ENCODE data around the gene GNB5. TPM values are rescaled to one million over a fixed set of nuclear protein-coding genes. Genes with fewer than 3 reads are reported as not detected.
A peak's percentile ranks its signal among the peaks of the same experiment; 100 is the strongest.

The GNB5 gene
- total RNA-seq, 1 donor = 25.3 TPM

DNA sequence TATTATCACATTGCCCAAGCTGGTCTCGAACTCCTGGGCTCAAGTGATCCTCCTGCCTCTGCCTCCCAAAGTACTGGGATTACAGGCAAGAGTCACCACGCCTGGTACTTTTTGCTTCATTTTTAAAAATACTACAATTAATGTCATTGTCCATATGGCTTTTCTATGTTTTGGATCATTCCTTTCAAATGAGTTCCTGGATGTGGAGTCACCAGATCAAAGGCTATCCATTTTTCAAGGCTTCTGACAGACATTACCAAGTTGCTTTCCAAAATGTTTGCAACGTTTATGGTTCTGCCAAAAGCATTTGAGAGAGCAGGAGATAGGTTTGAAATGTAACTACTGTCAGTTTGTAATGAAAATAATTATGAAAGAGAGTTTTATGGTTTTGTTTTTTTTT, 44.4 kb downstream of the GNB5 start:
- DNase-seq (ENCODE audit: low read depth in 2 of 3, low spot score in 2 of 3) = no peak

- DNase-seq (ENCODE audit: low read depth in 2 of 3, low spot score in 2 of 3) = no peak
Measured at GRCh38 chr15:52146261-52146660, 44.9 kb downstream of the GNB5 start.

DNA sequence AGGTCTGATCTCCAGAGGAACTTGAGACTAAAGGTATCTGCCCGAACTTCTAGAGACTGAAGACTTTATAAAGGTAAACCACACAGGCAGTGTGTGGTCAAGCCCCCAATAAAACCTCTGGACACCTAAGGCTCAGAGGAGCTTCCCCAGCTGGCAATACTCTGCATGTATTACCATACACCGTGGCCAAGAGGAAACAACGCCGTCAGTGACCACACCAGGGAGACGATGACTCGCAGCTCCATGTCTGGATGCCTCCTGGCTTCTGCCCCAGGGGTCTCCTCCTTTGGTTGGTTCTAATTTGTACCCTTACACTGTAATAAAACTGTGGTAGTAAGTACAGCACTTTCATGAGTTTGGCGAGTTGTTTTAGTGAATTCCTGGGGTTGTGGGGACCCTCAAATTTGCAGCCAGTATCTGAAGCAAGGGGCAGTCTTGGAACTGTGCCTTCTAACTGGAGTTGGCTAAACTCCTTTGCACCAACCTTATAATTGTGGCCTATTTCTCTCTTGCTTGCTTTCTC, 46.5 kb downstream of the GNB5 start:
- no peak for DNase-seq (ENCODE audit: low read depth in 2 of 3, low spot score in 2 of 3)

GRCh38 chr15:52143873-52144272, 47.3 kb downstream of the GNB5 start:
- DNase-seq (ENCODE audit: low read depth in 2 of 3, low spot score in 2 of 3) = no peak

GRCh38 chr15:52140646-52141045, 50.5 kb downstream of the GNB5 start:
- no peak for DNase-seq (ENCODE audit: low read depth in 2 of 3, low spot score in 2 of 3)

DNA sequence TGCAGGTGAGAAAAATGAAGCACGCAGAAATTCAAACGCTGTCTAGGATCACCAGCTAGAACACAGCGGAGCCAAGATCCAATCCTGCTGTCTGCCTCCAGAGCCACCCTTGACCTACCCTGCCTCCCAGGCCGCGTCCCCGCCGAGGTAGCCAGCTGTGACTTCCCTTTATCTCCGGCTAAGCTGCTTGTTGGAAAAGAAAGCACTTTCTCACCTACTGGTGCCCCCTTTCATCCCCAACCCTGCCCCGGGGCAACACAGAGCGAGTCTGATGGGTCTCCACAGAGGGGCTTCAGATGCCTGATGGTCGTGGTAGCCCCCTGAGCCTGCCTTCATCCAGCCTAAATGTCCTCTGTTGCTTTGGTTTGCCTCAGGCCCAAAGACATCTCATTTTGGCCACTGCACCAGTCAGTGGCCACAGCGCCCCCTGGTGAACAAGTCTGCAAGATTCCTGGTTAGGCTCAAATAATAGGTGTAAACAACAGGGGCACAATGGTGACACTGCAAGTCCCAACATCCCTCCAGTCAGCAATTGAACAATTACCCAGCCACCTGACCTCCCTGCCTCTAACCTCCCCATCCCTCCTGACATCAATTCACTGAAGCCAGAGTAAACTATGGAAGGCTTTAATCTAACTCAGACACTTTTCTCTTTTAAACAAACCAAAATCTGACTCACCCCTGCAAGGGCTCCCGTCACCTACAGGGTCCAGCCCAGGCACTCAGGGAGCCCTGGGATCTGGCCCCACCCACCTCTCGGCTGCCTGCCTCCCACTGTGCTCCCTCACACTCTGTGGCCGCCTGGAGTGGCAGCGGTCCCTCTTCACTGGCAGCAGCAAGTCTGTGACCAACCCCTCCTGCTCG, 51.4 kb downstream of the GNB5 start:
- DNase-seq (ENCODE audit: low read depth in 2 of 3, low spot score in 2 of 3) = peak; percentile 36 to 73 (median 65)

- peak in 2 of 3 donors; percentile 89 to 97 for DNase-seq (ENCODE audit: low read depth in 2 of 3, low spot score in 2 of 3)
Measured at GRCh38 chr15:52137432-52138357, 53.5 kb downstream of the GNB5 start.

DNA sequence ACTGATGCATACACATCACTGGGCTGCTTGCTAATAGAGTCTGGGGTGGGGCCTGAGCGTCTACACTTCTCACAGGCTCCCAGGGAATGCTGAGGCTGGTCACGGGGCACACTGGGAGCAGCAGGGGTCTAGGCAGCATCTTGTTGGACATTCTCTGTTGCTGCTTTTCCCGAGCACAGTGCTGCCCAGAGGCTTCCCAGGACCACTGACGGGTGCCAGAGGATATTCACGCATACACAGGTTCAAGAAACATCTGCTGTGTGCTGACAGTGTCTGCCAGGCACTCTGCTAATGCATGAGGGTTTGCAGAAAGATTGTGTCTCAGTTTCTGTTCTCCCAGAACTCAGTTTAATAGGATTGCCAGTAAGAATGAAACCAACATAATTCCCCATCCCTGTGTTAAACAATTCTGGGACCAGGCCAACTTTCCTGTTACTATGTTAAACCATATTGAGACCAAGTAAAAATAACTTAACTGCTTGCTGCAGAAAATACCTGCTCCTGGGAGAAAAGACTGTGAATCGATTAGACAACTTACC, 54.7 kb downstream of the GNB5 start:
- DNase-seq (ENCODE audit: low read depth in 2 of 3, low spot score in 2 of 3) = no peak

DNA sequence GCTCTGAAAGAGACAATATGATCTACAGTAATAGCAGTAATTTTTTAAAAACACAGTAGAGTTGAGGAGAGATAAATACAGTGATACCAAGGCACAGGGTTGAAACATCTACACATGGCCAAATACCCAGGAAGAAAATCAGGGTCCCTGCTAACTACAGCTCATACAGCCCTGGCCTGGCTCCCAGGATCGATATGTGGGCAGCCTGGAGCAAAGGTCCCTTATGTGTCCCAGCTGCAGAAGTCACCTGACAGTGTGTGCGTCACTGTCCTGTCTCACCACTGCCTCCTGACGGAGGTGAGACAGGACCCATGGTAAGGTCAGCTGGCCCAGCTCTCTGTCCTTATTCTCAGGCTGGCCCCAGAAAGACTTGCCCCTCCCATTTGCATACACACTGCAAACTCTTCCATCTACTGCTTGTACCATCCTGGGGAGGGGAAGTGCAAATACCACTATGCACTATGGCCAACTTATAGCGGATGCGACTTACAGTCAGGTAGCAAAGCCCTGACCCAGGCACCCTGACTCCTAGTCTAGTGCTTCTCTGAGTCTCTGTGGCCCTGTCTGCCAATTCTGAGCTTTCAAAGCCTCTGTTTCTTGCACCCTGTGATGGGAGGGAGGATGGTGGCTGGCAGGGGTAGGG, 56.6 kb downstream of the GNB5 start:
- DNase-seq (ENCODE audit: low read depth in 2 of 3, low spot score in 2 of 3) = no peak

DNA sequence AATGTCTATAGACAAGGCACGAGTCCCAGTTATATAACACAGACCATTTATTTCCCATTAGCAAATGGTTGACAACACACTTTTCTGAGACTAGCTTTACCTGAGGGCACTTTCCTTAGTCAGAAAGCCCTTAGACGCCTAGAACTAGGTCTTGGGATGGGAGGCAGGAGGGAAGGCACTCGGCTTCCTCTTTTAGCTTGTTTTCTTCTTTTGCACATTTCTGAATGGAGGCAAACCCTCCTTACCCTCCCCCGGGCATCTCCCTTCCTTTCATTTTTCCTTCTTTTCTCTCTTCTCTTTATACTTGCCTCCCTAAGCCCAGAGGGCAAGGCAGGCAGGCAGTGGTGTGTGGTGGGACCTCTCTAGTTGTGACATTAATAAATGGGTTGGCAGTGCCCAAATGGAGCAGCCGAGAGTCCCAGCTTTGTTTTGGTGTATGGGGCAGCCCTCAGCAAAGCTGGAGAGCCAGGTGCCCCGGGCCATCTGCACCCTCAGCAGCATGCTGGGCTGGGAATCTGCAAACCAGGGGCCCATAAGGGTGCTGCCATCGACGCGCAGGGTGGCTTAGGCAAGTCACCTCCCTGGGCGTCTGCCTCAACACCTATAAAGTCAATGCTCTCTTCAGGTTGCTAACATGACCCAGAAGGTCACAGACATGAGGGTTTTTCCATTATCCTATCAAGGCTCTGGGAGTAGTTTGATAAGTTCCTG, 57.5 kb downstream of the GNB5 start:
- no peak for DNase-seq (ENCODE audit: low read depth in 2 of 3, low spot score in 2 of 3)

- no peak for DNase-seq (ENCODE audit: low read depth in 2 of 3, low spot score in 2 of 3)
Measured at GRCh38 chr15:52132066-52132465, 59.1 kb downstream of the GNB5 start.

DNA sequence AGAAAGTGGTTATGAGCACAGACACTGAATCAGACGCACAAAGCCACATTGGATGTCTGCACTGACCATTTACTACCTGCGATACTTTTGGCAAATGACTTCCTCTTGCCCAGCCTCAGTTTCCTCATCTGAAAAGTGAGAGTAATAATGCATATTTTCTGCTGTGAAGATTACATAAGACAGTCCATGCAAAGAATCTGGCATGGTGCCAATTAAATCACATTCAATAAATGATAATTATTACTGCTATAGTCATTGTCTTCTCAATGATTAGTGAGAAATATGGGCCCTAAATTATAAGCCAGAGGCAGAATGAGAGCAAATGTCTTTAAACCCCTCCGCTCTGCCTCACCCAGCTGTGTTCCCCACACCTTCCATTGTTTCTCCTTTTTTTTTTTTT, 62.6 kb downstream of the GNB5 start:
- no peak for DNase-seq (ENCODE audit: low read depth in 2 of 3, low spot score in 2 of 3)

GRCh38 chr15:52124270-52124880, 66.8 kb downstream of the GNB5 start:
- DNase-seq (ENCODE audit: low read depth in 2 of 3, low spot score in 2 of 3) = no peak

GRCh38 chr15:52121896-52122295, 69.3 kb downstream of the GNB5 start:
- no peak for DNase-seq (ENCODE audit: low read depth in 2 of 3, low spot score in 2 of 3)

- no peak for DNase-seq (ENCODE audit: low read depth in 2 of 3, low spot score in 2 of 3)
Measured at GRCh38 chr15:52121006-52121405, 70.2 kb downstream of the GNB5 start.

DNA sequence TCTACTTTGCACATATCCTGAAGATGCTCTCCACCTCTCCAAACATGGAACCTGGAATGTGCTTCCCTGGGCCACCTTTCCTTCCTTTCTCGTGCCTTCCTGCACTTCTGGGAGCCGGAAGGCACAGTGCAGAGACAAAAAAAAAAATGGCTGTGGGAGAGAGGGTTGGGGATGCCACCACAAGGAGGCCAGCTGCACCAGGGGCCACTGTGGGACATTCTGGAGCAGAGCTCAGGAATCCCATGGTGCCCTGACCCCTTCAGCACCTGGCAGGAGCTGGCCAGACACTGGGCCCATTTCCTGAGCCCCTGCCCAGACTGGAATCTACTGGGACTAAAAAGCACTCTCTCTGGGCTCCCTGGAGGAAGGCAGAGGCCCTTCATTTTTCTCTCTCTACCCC, 70.7 kb downstream of the GNB5 start:
- no peak for DNase-seq (ENCODE audit: low read depth in 2 of 3, low spot score in 2 of 3)

DNA sequence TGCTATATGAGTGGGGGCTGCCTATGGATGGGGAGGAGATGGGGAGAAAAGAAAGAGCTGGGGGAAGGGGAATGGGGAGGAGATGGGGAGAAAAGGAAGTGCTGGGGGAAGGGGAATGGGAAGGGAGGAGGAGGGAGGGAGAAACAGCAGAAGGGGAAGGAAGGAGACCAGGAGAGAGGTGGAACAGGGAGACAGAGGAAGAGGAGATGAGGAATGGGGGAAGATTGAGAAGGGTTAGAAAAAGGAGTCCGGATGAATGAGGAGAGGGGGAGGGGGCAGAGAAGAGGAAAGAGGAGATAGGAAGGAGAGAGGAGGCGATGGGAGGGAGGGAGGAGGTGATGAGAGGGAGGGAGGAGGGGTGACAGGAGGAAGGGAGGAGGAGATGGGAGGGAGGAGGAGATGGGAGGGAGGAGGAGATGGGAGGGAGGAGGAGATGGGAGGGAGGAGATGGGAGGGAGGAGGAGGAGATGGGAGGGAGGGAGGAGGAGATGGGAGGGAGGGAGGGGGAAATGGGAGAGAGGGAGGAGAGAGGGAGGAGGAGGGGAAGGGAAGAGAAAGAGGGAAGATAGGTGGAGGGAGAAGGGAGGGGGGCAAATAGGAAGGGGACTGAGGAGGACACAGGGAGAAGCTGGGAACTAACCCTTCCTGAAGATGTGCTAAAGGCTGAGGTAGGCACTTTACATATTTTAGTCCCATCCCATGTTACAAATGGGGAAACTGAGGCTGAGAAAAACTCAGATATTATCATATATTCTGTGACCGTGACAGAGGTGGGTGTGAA, 72.0 kb downstream of the GNB5 start:
- no peak for DNase-seq (ENCODE audit: low read depth in 2 of 3, low spot score in 2 of 3)

- no peak for DNase-seq (ENCODE audit: low read depth in 2 of 3, low spot score in 2 of 3)
Measured at GRCh38 chr15:52117549-52117948, 73.6 kb downstream of the GNB5 start.
